Measurements from ENCODE around the gene TNXB. TPM values are rescaled to one million over a fixed set of nuclear protein-coding genes. Genes with fewer than 3 reads are reported as not detected.
A peak's percentile ranks its signal among the peaks of the same experiment; 100 is the strongest.

The TNXB gene
- total and polyA plus RNA-seq, 12 donors: 36.2 to 123 (median 61.4) TPM

DNA sequence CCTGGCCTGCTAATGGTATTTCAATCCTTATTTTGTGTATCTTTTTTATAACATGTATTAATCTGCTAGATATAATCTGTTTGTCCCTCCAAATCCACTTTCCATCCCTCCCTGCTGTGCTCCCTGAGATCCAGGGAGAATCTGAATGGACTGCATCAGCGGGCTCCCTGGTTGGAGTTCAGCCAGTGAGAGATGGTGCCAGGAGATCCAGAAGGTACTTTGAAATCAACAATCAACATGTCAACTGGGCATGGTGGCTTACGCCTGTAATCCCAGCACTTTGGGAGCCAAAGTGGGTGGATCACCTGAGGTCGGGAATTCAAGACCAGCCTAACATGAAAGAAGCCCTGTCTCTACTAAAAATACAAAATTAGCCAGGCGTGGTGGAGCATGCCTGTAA is 14.5 kb upstream of the TNXB start:
- Histone ChIP-seq H3K36me3 (peaks cover 0 to 86% (median 63%) of the 10 kb centered on the region in 9 donors), H3K9me3 (no peaks in the 10 kb centered on the region), H3K27ac (no peak overlapping the region), H3K4me1 (peaks cover 9 to 40% (median 29%) of the 10 kb centered on the region in 9 donors), H3K27me3 (no peaks in the 10 kb centered on the region), H3K4me3 (no peak overlapping the region)
- TF ChIP-seq, protein P1, sequence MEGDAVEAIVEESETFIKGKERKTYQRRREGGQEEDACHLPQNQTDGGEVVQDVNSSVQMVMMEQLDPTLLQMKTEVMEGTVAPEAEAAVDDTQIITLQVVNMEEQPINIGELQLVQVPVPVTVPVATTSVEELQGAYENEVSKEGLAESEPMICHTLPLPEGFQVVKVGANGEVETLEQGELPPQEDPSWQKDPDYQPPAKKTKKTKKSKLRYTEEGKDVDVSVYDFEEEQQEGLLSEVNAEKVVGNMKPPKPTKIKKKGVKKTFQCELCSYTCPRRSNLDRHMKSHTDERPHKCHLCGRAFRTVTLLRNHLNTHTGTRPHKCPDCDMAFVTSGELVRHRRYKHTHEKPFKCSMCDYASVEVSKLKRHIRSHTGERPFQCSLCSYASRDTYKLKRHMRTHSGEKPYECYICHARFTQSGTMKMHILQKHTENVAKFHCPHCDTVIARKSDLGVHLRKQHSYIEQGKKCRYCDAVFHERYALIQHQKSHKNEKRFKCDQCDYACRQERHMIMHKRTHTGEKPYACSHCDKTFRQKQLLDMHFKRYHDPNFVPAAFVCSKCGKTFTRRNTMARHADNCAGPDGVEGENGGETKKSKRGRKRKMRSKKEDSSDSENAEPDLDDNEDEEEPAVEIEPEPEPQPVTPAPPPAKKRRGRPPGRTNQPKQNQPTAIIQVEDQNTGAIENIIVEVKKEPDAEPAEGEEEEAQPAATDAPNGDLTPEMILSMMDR (IDR thresholded peaks at IDR 0.05): no peak
- DNase-seq: no peak
- WGBS, 2 donors: 81 to 85% methylated on average over 4 of the region's 4 CpGs
- intact Hi-C loops (cut with DNase I): loop anchor here in 5 of 10 donors (5.0 to 10.0 kb wide), 3 partner anchors 34 to 51 kb away; partner anchors contain the start of genes AGPAT1 (in 3 of the 5), RNF5 (in 3 of the 5) and EGFL8 (in 1 of the 5)
- ATAC-seq: no peak

- intact Hi-C loops (cut with DNase I): loop anchor here in 5 of 10 donors (5.0 to 10.0 kb wide), 3 partner anchors 37 to 54 kb away; partner anchors contain the start of genes AGPAT1 (in 3 of the 5), RNF5 (in 3 of the 5) and EGFL8 (in 1 of the 5)
- Histone ChIP-seq H3K4me1 (peaks cover 3 to 23% (median 12%) of the 10 kb centered on the region in 9 donors), H3K27ac (no peak overlapping the region), H3K4me3 (no peak overlapping the region), H3K9me3 (no peaks in the 10 kb centered on the region), H3K36me3 (peaks cover 0 to 100% (median 74%) of the 10 kb centered on the region in 9 donors), H3K27me3 (no peaks in the 10 kb centered on the region)
- DNase-seq: no peak
- 96% methylated on average over 12 of the region's 12 CpGs for WGBS, 2 donors
- ATAC-seq: no peak
- TF ChIP-seq, protein P1 (IDR thresholded peaks at IDR 0.05): no peak
Measured at GRCh38 chr6:32120573-32121059, 11.5 kb upstream of the TNXB start.

GRCh38 chr6:32118782-32119628 is 9.9 kb upstream of the TNXB start:
- intact Hi-C loops (cut with DNase I): loop anchor here in 5 of 10 donors (5.0 to 10.0 kb wide), 4 partner anchors 33 to 126 kb away; partner anchors contain the start of genes PPT2 (in 2 of the 5) and PRRT1 (in 2 of the 5)
- H3K9me3 ChIP-seq: no peaks in the 10 kb centered on the region

GRCh38 chr6:32117461-32117860 is 8.3 kb upstream of the TNXB start:
- Histone ChIP-seq H3K4me3 (no peak overlapping the region), H3K36me3 (peaks cover 0 to 78% (median 46%) of the 10 kb centered on the region in 9 donors), H3K27me3 (no peaks in the 10 kb centered on the region), H3K4me1 (peaks cover 16 to 44% (median 35%) of the 10 kb centered on the region in 9 donors), H3K9me3 (no peaks in the 10 kb centered on the region), H3K27ac (no peak overlapping the region)
- WGBS, 2 donors: 87 to 91% methylated on average over 9 of the region's 9 CpGs
- TF ChIP-seq, protein P1 (IDR thresholded peaks at IDR 0.05): no peak
- intact Hi-C loops (cut with DNase I): loop anchor here in 5 of 10 donors (5.0 to 10.0 kb wide), 4 partner anchors 35 to 127 kb away; partner anchors contain the start of genes PPT2 (in 2 of the 5) and PRRT1 (in 2 of the 5)
- DNase-seq: no peak
- no peak for ATAC-seq

More at GRCh38 chr6:32118782-32119628, 9.9 kb upstream of the TNXB start:
- peaks cover 7 to 34% (median 20%) of the 10 kb centered on the region in 9 donors for H3K4me1 ChIP-seq
- peak overlapping the region in 9 of 10 donors; percentile 3 to 68 (median 51) for H3K27ac ChIP-seq
- DNase-seq: peak; percentile 86 to 88
- TF ChIP-seq, protein P1 (IDR thresholded peaks at IDR 0.05): peak; percentile 80 to 97 (median 94)
- H3K27me3 ChIP-seq: no peaks in the 10 kb centered on the region
- H3K36me3 ChIP-seq: peaks cover 0 to 93% (median 59%) of the 10 kb centered on the region in 9 donors
- ATAC-seq: peak; percentile 73 to 88 (median 80)
- H3K4me3 ChIP-seq: no peak overlapping the region
- 20 to 22% methylated on average over 17 of the region's 17 CpGs for WGBS, 2 donors
